HL-60/S4 (cell line): ENCODE data around the gene CDKL5.

Experiments used
- in situ Hi-C: fragments of 300-500 bp; cut with MboI; formaldehyde crosslinking; loops from 2 replicates; pipeline ENCODE4 v1.14.3; 2022; ENCODE audit warnings: low sequenced_read_pairs

The CDKL5 gene

GRCh38 chrX:18643243-18643642 is 217.8 kb downstream of the CDKL5 start:
- in situ Hi-C loops = no loop called here

- in situ Hi-C loops = no loop called here
Measured at GRCh38 chrX:18643853-18644252, 218.4 kb downstream of the CDKL5 start.

- in situ Hi-C loops = no loop called here
Measured at GRCh38 chrX:18647621-18648020, 222.2 kb downstream of the CDKL5 start.

- in situ Hi-C loops = no loop called here
Measured at GRCh38 chrX:18649498-18649951, 224.1 kb downstream of the CDKL5 start.

- in situ Hi-C loops = no loop called here
Measured at GRCh38 chrX:18650662-18651061, 225.3 kb downstream of the CDKL5 start.

GRCh38 chrX:18652636-18653035 is 227.2 kb downstream of the CDKL5 start:
- in situ Hi-C loops = no loop called here

- in situ Hi-C loops = no loop called here
Measured at GRCh38 chrX:18654875-18655836, 229.7 kb downstream of the CDKL5 start.

- in situ Hi-C loops = no loop called here
Measured at GRCh38 chrX:18661273-18661672, 235.9 kb downstream of the CDKL5 start.

- in situ Hi-C loops = no loop called here
Measured at GRCh38 chrX:18664947-18665346, 239.5 kb downstream of the CDKL5 start.

GRCh38 chrX:18666614-18667013 is 241.2 kb downstream of the CDKL5 start:
- in situ Hi-C loops = no loop called here

- in situ Hi-C loops = no loop called here
Measured at GRCh38 chrX:18668071-18668835, 242.8 kb downstream of the CDKL5 start.

- in situ Hi-C loops = no loop called here
Measured at GRCh38 chrX:18672008-18672407, 246.6 kb downstream of the CDKL5 start, which contains the start of gene RS1. TSS of gene RS1 (minus strand) at chrX:18672108. CDS start at chrX:18672068, 40 bp downstream.

- in situ Hi-C loops = no loop called here
Measured at GRCh38 chrX:18674417-18674787, 249.0 kb downstream of the CDKL5 start.

- in situ Hi-C loops = no loop called here
Measured at GRCh38 chrX:18674788-18675735, 249.7 kb downstream of the CDKL5 start.

- in situ Hi-C loops = no loop called here
Measured at GRCh38 chrX:18676050-18676449, 250.6 kb downstream of the CDKL5 start.

- in situ Hi-C loops = no loop called here
Measured at GRCh38 chrX:18676470-18676869, 251.1 kb downstream of the CDKL5 start.

GRCh38 chrX:18677161-18677869 is 251.9 kb downstream of the CDKL5 start:
- in situ Hi-C loops = no loop called here

- in situ Hi-C loops = no loop called here
Measured at GRCh38 chrX:18681996-18682395, 256.6 kb downstream of the CDKL5 start.

- in situ Hi-C loops = no loop called here
Measured at GRCh38 chrX:18682979-18683387, 257.6 kb downstream of the CDKL5 start.
